Measurements from ENCODE around the gene CLCN3.
"Not testable (repeated sequence)": the region's sequence is repeated elsewhere in the genome, so short reads cannot be mapped to it uniquely, and the experiment has no call there.

GRCh38 chr4:169738604-169739003, 118.2 kb downstream of the CLCN3 start:
- not testable (repeated sequence) for TF ChIP-seq EZH2phosphoT487 (IDR thresholded peaks at IDR 0.05; ENCODE audit: low read length); EZH2 (optimal IDR thresholded peaks at IDR 0.05; ENCODE audit: low read depth, low read length)
